ENCODE measurements around the gene PRR3.

DNA sequence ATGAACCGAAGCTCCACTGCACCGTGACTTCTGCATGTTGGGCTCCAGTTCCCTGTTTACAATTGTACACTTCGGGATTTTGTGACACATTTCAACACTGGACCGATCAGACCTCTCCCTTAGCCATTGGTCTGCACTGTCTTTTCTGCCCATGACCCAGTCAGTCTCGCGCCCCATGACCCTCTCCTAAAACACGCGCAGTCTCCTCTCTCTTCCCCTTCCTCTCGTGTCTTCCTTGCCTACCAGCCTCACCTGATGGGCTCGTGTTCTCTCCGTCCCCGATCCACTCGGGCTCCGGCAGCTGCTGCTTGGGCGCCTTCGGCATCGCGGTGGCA, 13.6 kb downstream of the PRR3 start:
- TF ChIP-seq POLR2A (IDR thresholded peaks at IDR 0.05), result no peak
- TF ChIP-seq, protein P1, sequence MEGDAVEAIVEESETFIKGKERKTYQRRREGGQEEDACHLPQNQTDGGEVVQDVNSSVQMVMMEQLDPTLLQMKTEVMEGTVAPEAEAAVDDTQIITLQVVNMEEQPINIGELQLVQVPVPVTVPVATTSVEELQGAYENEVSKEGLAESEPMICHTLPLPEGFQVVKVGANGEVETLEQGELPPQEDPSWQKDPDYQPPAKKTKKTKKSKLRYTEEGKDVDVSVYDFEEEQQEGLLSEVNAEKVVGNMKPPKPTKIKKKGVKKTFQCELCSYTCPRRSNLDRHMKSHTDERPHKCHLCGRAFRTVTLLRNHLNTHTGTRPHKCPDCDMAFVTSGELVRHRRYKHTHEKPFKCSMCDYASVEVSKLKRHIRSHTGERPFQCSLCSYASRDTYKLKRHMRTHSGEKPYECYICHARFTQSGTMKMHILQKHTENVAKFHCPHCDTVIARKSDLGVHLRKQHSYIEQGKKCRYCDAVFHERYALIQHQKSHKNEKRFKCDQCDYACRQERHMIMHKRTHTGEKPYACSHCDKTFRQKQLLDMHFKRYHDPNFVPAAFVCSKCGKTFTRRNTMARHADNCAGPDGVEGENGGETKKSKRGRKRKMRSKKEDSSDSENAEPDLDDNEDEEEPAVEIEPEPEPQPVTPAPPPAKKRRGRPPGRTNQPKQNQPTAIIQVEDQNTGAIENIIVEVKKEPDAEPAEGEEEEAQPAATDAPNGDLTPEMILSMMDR (IDR thresholded peaks at IDR 0.05), result no peak
